ENCODE results near the gene NBPF1.
"Not testable (repeated sequence)": the region's sequence is repeated elsewhere in the genome, so short reads cannot be mapped to it uniquely, and the experiment has no call there.

Gene NBPF1

GRCh38 chr1:16540421-16540893 lies 72.9 kb downstream of the NBPF1 start:
- not testable (repeated sequence) for DNase-seq

GRCh38 chr1:16537528-16537927 lies 75.8 kb downstream of the NBPF1 start:
- DNase-seq = not testable (repeated sequence)

- DNase-seq = not testable (repeated sequence)
Measured at GRCh38 chr1:16536796-16537195, 76.6 kb downstream of the NBPF1 start.

- not testable (repeated sequence) for DNase-seq
Measured at GRCh38 chr1:16535898-16536297, 77.5 kb downstream of the NBPF1 start.

GRCh38 chr1:16535487-16535886 lies 77.9 kb downstream of the NBPF1 start:
- DNase-seq = not testable (repeated sequence)

GRCh38 chr1:16534829-16535456 lies 78.4 kb downstream of the NBPF1 start:
- DNase-seq = not testable (repeated sequence)

- not testable (repeated sequence) for DNase-seq
Measured at GRCh38 chr1:16534239-16534828, 79.0 kb downstream of the NBPF1 start.

- DNase-seq = not testable (repeated sequence)
Measured at GRCh38 chr1:16532235-16532991, 81.0 kb downstream of the NBPF1 start.

- DNase-seq = not testable (repeated sequence)
Measured at GRCh38 chr1:16528338-16528737, 85.0 kb downstream of the NBPF1 start.

- not testable (repeated sequence) for DNase-seq
Measured at GRCh38 chr1:16525769-16526168, 87.6 kb downstream of the NBPF1 start.

GRCh38 chr1:16521679-16522078 lies 91.7 kb downstream of the NBPF1 start:
- DNase-seq = not testable (repeated sequence)

GRCh38 chr1:16521288-16521583 lies 92.1 kb downstream of the NBPF1 start:
- no peak for DNase-seq

GRCh38 chr1:16520435-16521287 lies 92.7 kb downstream of the NBPF1 start:
- not testable (repeated sequence) for DNase-seq

- not testable (repeated sequence) for DNase-seq
Measured at GRCh38 chr1:16519255-16519951, 94.0 kb downstream of the NBPF1 start.

- DNase-seq = not testable (repeated sequence)
Measured at GRCh38 chr1:16518913-16519254, 94.5 kb downstream of the NBPF1 start.

GRCh38 chr1:16516694-16517410 lies 96.5 kb downstream of the NBPF1 start:
- not testable (repeated sequence) for DNase-seq

GRCh38 chr1:16514107-16515055 lies 99.0 kb downstream of the NBPF1 start, which contains the start of gene RNU1-1:
Gene RNU1-1 (minus strand): TSS chr1:16514285.
- DNase-seq = not testable (repeated sequence)

- peak in 2 of 4 experiments; percentile 42 to 65 for DNase-seq
Measured at GRCh38 chr1:16513412-16514106, 99.8 kb downstream of the NBPF1 start.

- not testable (repeated sequence) for DNase-seq
Measured at GRCh38 chr1:16512624-16513411, 100.5 kb downstream of the NBPF1 start.

Data from activated CD4-positive, CD25-positive, alpha-beta regulatory T cell (primary cell).